Measurements from ENCODE around the gene PDS5A.
"Not testable (repeated sequence)": the region's sequence is repeated elsewhere in the genome, so short reads cannot be mapped to it uniquely, and the experiment has no call there.

The PDS5A gene, protein sequence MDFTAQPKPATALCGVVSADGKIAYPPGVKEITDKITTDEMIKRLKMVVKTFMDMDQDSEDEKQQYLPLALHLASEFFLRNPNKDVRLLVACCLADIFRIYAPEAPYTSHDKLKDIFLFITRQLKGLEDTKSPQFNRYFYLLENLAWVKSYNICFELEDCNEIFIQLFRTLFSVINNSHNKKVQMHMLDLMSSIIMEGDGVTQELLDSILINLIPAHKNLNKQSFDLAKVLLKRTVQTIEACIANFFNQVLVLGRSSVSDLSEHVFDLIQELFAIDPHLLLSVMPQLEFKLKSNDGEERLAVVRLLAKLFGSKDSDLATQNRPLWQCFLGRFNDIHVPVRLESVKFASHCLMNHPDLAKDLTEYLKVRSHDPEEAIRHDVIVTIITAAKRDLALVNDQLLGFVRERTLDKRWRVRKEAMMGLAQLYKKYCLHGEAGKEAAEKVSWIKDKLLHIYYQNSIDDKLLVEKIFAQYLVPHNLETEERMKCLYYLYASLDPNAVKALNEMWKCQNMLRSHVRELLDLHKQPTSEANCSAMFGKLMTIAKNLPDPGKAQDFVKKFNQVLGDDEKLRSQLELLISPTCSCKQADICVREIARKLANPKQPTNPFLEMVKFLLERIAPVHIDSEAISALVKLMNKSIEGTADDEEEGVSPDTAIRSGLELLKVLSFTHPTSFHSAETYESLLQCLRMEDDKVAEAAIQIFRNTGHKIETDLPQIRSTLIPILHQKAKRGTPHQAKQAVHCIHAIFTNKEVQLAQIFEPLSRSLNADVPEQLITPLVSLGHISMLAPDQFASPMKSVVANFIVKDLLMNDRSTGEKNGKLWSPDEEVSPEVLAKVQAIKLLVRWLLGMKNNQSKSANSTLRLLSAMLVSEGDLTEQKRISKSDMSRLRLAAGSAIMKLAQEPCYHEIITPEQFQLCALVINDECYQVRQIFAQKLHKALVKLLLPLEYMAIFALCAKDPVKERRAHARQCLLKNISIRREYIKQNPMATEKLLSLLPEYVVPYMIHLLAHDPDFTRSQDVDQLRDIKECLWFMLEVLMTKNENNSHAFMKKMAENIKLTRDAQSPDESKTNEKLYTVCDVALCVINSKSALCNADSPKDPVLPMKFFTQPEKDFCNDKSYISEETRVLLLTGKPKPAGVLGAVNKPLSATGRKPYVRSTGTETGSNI (N-terminal part only)
- 98.6 to 237 (median 178) reads per million in 17 experiments for total RNA-seq

DNA sequence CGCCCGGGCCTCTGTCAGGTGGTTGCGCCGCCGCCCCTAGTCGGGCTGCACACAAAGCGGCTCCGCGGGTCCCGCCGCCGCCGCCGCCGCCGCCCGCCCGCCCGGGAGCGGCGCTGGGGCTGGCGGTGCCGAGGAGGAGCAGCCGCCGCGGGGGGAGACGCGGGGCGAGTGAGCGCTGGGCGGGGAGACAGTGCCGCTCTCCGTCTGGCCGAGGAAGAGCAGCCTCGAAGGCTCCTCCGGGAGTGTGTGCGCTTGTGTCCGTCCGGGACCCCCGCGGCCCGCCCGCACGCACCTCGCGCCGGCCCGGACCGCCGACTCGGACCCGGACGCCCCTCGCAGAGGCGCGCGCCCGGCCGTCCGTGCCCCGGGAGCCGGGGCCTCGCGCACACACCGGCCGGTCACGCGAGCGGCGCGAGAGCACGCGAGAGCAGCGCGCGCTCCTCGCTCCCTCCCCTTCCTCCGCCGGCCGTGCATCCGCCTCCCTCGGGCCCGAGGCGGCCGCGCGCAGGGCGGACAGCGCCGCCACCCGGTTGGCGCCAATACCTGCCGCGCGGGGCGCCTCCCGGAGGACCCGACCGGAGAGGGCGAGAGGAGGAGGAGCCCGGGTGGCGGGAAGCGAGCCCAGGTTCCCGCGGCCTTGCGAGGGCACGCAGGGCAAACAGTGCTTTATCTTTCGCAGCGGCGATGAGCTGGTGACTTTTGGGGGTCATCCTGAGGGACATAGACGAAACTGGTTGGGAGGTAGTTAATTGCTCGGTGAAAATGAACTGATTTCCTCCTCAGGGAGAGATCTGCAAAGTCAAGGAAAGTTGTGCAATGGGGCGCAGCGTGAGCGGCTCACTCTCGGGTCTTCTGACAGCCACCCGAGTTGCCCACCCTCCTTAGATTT lies at the start of gene PDS5A:
PDS5A (minus strand) TSS at position 423 of the 889 bp plus-strand sequence. CDS start 1,334 bp downstream, outside the sequence.
- DNase-seq: peak; percentile 96 to 98 (median 97)

DNA sequence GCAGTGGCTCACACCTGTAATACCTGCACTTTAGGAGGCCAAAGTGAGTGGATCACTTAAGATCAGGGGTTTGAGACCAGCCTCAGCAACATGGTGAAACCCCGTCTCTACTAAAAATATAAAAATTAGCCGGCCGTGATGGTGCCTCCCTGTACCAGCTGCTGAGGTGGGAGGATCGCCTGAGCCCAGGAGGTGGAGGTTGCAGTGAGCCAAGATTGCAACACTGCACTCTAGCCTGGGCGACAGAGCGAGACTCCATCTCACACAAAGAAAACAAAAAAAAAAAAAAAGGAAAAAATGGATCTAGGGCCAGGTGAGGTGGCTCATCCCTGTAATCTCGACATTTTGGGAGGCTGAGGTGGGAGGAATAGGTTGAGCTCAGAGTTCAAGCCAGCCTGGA lies 46.3 kb upstream of the PDS5A start:
- not testable (repeated sequence) for DNase-seq

DNA sequence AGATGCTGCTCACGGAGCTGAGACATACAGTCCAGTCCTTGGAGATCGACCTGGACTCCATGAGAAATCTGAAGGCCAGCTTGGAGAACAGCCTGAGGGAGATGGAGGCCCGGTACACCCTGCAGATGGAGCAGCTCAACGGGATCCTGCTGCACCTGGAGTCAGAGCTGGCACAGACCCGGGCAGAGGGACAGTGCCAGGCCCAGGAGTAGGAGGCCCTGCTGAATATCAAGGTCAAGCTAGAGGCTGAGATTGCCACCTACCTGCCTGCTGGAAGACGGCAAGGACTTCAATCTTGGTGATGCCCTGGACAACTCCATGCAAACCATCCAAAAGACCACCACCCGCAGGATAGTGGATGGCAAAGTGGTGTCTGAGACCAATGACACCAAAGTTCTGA lies 43.4 kb upstream of the PDS5A start:
- not testable (repeated sequence) for DNase-seq

DNA sequence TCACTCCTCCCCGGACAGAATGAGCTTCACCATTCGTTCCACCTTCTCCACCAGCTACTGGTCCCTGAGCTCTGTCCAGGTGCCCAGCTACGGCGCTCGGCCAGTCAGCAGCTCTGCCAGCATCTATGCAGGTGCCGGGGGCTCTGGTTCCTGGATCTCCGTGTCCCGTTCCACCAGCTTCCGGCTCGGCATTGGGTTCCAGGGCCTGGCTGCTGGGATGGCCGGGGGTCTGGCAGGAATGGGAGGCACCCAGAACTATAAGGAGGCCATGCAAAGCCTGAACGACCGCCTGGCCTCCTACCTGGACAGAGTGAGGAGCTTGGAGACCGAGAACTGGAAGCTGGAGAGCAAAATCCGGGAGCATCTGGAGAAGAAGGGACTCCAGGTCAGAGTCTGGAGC lies 42.5 kb upstream of the PDS5A start:
- DNase-seq: no peak

DNA sequence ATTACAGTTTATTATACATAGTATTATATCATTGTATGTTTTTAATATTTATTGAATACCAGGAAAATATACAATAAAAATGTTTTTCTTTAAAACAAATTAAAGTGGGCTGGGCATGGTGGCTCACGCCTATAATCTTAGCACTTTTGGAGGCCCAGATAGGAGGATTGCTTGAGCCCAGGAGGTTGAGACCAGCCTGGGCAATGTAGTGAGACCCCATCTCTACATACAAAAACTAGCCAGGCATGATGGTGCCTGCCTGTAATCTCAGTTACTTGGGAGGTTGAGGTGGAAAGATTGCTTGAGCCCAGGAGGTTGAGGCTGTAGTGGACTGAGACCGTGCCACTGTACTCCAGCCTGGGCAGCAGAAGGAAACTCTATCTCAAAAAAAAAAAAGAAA lies 38.3 kb upstream of the PDS5A start:
- no peak for DNase-seq

DNA sequence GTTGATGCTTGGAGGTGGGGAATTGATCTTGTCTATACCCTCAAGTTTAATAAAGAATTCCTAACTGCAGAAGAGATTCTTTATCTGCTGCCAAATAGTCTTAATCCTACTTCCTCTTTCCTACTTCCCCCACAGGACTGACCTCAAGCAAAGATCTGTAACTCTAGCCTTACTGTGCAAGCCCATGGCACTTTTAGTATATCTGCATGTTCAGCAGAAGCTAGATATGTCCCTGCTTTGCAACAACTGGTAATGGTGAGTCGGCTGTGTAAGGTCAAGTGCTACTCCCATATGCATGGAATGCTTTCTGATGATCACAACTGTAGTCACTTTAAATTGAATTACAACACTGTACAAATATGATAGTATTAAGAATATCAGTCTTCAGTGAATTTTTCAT lies 26.3 kb upstream of the PDS5A start:
- DNase-seq: peak; percentile 81 to 96 (median 88)

DNA sequence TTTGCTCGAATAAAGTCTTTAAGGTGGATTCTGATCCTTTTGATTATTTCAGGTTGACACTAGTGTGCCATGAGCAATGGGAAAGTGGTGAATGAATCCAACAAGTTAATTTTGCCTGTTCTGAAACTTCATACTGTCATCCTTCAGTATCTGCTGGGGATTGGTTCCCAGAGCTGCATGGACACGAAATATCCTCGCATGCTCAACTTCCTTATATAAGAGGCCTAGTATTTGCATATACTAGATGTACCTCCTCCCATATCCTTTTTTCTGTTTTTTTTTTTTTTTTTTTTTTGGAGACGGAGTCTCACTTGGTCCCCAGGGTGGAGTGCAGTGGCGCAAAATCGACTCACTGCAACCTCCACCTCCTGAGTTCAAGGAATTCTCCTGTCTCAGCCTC lies 23.0 kb upstream of the PDS5A start:
- peak in 3 of 4 experiments; percentile 39 to 43 (median 39) for DNase-seq

DNA sequence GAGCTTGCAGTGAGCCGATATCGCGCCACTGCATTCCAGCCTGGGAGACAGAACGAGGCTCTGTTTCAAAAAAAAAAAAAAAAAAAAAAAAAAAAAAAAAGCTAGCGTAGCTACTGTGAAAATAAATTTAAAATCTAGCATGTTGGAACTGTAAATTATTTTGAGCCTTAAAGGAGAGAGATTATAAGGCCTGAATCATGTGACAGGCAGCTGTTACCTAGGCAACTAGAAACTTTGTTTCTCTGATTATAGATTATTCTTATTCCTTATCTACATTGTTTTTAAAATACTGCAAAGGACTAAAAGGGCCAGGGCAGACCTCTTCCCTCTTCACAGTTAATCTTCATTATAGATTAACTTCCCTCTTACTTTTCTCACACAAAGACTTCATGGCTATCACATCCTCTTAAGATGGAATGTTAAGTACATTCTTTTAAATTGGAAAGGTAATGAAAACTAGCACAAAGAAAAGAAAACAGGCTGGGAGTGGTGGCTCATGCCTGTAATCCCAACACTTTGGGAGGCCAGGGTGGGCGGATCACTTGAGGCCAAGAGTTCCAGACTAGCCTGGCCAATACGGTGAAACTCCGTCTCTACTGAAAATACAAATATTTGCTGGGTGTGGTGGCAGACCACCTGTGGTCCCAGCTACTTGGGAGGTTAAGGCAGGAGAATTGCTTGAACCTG lies 21.1 kb upstream of the PDS5A start:
- no peak for DNase-seq

DNA sequence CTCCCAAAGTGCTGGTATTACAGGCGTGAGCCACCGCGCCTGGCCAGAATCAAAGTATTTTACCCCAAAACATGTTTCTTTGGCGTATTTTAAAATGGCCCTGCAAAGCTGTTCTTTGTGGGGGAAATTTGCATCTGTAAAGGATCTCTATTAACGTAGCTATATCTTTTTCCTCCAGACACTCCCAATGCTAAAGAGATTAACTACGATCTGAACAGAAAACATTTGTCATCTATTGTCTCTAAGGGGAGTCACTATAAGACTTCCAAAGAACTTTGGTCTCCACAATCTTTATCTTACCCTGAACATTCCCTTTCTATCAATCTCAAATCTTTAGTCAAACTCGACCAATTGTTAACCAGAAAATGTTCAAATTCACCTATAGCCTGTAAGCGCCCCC lies 19.1 kb upstream of the PDS5A start:
- no peak for DNase-seq

DNA sequence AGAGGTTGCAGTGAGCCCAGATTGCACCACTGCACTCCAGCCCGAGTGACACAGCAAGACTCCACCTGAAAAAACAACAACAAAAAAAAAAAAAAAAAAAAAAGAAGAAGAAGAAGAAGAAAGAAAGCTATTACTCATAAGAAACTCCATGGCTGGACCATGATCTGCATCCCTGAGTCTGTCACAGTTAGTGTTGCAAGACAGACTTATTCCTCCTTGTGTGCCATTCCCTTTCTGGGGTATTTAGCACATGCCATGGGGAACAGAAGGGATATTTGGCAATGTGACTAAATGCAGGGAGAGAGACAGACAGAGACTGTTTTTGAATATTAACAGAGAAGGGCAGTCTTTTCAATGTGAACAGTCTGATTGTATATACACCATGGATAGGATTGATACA lies 16.7 kb upstream of the PDS5A start:
- peak; percentile 24 to 61 (median 32) for DNase-seq

DNA sequence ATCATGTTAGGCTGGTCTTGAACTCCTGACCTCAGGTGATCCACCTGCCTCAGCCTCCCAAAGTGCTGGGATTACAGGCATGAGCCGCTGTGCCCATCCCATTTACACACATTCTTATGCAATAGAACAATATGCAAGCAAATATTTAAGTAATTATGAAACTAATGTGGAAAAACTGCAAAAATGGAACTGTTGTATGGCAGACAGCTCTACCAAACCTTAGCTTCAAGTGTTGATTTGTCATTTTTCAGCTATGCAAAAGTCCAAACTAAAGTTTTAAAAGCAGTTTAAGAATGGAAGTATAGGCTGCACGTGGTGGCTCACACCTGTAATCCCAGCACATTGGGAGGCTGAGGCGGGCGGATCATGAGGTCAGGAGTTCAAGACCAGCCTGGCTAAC lies 11.7 kb upstream of the PDS5A start:
- DNase-seq: not testable (repeated sequence)

DNA sequence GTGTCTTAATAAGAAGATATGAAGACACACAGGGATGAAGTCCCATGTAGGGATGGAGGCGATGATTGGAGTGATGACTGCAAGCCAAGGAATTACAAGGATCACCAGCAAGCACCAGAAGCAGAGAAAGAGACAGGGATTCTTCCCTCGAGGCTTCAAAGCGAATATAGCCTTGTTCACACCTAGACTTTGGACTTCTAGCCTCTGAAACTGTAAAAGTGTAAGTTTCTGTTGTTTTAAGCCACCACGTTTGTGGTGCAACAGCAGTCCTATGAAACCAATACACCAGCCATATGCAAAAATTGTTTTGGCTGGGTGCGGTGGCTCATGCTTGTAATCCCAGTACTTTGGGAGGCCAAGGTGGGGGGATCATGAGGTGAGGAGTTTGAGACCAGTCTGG lies 9.8 kb upstream of the PDS5A start:
- no peak for DNase-seq

DNA sequence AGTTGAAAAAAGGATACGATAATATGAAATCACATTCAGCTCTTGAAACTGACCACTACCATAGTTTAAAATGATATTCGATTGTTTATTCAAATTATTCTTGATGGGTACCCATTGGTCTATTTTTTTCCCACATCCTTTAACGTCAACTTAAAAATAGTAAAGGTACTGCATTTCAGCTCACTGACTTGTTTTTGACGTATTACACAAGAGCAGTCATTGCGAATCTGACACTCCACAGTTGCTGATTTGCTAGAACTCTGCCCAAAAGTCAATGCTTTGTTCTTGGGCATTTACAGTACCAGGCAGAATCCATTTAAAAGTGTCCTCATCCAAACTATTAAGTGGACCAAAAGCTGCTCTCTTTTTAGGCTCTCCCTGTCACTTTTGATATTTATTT lies 1.2 kb upstream of the PDS5A start:
- no peak for DNase-seq

DNA sequence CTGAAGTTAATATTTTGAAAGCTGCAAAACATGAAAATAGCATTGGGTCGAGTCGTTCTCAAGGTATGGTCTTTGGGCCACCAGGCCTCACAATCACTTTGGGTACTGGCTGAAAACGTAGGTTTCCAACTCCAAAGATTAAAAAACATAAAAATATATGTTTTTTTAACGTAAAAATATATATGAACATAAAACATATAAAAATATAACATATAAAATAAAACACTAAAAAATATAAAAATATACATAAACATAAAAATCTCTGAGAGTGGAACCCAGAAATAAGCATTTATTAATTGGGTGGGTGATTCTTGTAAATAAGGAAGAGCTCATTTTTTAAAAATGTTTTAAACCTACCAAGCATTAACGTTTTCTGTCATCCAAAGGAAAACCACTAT lies 666 bp upstream of the PDS5A start:
- no peak for DNase-seq

DNA sequence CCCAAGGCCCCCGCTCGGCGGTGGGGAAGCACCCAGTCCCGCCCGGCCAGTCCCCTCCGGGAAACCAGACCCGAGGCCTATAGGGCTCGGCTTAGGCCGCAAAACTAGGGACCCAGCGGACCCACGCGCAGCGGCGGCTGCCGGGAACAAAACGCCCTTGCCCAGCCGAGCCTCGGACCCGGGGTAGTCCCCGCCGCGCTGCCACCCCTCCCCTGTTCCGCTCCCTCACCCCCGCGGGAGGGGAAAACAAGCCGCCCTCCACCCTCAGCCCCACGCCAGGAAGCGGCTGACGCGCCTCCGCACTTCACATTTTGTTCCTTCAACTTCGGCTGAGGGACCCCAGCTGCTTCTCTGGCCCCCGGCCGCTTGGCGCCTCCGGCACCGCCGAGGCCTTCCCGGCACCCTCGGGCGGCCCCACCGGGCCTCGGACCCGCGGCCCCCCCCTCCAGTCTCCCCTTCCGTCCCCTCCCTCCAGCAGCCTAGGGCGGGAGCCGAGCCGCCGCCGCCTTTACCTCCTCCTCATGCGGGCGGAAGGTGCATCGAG lies 694 bp downstream of the PDS5A start:
- peak; percentile 31 to 62 (median 46) for DNase-seq

DNA sequence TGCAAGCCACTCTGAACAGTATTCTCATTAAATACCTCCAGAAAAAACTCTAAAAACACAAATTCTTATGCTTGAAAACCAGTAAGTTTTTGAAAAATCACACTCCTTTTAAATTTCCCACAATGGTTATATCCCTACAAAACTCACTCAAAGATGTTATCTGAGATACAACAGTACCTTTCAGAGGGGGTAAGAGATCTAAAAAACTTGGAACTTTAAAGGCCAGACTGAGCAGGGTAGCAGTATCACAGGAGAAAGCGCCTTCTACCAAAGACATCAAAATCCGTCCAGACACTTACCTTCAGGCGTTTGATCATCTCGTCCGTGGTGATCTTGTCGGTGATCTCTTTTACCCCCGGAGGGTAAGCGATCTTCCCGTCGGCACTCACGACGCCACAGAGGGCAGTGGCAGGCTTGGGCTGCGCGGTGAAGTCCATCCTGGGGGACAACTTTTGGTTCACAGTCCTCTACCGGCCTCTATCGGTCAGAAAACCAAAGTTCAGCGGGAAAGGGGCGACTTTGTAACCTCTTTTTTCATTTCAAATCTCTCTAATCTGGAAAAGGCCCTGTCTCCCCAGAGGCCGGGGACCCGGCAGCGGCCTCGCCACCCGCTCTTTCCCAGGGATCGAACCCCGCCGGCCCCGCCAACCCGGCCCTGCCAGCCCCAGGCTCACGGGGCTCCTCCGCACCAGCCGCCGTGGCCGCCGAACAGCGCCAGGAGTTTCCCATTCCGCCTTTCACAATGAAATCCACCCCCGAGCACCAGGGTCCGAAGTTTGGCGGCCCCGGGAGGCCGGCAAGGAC lies 1.4 kb downstream of the PDS5A start:
- DNase-seq: peak; percentile 86 to 90 (median 88)

DNA sequence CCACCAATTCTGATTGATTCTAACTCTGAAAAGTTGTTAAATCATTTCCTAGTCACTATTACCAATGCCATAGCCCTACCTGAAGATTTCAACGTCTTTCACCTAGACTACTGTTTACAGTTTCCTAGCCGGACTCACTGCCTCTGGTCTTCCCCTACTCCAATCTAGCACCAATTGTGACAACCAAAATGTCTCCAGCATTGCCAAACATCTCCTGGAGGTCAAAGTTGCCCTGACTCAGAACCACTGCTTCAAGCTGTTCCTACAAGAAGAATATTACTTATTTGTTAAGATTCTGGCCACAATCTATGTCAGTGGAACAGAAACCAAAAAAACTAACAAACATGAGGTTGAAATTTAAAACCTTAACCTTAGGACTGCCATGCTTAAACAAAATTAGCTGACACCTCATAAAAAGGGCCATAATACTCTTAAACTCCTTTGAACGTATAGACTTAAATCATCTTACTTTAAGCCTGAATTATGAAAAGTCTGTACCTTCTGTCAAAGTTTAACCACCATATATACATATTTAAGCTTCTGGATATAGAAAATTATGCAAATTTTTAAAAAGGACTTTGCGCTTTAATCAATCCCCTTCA lies 2.1 kb downstream of the PDS5A start:
- DNase-seq: peak in 1 of 4 experiments; percentile 25

DNA sequence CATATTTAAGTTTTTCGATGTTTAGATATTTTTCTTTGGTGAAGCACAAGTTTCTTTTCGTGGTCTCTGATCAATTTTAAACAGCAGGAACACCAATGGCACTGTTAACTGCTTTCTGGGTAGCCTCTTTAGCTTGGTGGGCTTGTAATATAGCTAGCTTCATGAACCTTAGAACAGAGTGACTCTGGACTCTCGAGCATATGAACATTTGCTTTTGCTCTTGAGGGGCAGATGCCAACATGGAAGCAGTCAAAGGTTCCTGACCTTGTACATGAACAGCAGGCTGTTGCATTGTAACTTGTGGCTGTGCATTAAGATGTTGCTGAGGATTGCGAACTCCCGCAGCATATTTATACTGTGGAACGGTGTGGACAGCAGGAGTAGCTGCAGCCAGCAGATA lies 4.7 kb downstream of the PDS5A start:
- not testable (repeated sequence) for DNase-seq
